B cell (primary cell): Measurements from ENCODE around the gene OLFM2.

Experiments used
- EZH2 ChIP-seq: IDR thresholded peaks from 2 replicates; pipeline ENCODE4 v1.6.1; 2012; ENCODE audit warnings: borderline replicate concordance, low read depth, mild to moderate bottlenecking, moderate library complexity, low read length; ENCODE audit not compliant: insufficient read depth, poor library complexity, severe bottlenecking
- TF ChIP-seq, protein P1 (sequence below): fragments of 200-600 bp; IDR thresholded peaks from one replicate; pipeline ENCODE4 v1.8.0; 2022; ENCODE audit warnings: antibody characterized with exemption, mild to moderate bottlenecking

GRCh38 chr19:9808855-9809824, 127.2 kb downstream of the OLFM2 start:
- TF ChIP-seq, protein P1, sequence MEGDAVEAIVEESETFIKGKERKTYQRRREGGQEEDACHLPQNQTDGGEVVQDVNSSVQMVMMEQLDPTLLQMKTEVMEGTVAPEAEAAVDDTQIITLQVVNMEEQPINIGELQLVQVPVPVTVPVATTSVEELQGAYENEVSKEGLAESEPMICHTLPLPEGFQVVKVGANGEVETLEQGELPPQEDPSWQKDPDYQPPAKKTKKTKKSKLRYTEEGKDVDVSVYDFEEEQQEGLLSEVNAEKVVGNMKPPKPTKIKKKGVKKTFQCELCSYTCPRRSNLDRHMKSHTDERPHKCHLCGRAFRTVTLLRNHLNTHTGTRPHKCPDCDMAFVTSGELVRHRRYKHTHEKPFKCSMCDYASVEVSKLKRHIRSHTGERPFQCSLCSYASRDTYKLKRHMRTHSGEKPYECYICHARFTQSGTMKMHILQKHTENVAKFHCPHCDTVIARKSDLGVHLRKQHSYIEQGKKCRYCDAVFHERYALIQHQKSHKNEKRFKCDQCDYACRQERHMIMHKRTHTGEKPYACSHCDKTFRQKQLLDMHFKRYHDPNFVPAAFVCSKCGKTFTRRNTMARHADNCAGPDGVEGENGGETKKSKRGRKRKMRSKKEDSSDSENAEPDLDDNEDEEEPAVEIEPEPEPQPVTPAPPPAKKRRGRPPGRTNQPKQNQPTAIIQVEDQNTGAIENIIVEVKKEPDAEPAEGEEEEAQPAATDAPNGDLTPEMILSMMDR: no peak
- no peak for TF ChIP-seq EZH2
